ENCODE data around the gene CRABP2.

CRABP2 gene

DNA sequence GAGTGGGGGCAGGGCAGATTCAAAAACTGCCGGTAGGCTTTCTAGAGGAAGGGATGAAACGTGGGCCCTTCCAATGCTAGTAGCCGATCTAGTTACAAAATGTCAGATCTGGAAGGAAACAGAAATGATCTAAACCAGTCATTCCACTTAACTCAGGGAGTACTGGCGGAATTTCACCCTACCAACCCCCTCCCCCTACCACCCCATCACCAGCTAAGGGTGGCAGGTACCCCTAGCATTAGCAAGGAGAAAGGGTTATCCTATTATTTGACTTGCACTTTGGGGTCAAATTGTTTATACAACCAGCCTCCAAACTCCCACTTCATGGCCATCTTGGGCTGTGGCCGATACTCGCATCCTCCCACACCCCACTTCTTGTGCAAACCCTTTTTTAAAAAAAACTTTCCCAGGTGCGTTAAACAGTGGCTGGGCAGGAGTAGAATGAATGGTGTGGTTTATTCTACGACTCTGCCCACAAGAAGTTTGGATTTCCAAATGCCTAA, 36.1 kb upstream of the CRABP2 start:
- no peak for DNase-seq

DNA sequence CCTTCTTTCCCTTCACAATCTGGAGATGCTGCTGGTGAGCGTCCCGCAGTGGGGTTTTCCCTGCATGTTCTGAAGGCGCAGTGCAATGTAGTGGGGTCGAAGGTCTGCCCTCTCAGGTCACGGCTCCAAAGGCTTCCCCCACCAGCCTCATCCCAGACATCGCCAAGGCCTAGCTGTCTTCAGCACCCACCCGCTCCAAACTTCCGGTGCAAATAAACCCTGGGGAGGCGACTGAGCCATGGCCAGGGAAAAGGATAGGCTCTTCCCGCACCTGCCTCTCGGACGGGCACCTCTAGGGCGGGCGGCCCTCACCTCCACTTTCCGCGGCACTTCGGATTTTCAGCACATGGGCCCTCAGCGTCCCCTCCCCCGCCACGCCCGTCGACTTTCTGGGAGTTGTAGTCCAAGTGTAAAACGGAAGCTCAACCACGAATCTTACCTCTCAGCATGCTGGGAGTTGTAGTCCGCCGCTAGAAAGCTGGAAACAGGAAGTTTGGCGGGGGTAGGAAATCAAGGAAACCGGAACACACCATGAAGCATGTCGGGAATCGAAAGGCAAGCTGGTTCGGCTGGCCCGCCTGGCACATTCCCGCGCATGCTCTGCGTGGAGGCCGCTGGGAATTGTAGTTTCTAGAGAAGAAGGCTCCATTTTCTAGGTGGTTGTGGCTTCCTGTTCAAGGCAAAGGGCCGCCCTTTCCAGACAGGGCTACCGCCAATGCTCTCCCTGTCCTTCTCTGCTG, 35.5 kb upstream of the CRABP2 start, which contains the start of gene MRPL24:
Gene MRPL24 (minus strand): TSS at position 348 of the 740 bp plus-strand sequence. CDS start 2,384 bp downstream, outside the sequence.
- peak; percentile 100 for DNase-seq

DNA sequence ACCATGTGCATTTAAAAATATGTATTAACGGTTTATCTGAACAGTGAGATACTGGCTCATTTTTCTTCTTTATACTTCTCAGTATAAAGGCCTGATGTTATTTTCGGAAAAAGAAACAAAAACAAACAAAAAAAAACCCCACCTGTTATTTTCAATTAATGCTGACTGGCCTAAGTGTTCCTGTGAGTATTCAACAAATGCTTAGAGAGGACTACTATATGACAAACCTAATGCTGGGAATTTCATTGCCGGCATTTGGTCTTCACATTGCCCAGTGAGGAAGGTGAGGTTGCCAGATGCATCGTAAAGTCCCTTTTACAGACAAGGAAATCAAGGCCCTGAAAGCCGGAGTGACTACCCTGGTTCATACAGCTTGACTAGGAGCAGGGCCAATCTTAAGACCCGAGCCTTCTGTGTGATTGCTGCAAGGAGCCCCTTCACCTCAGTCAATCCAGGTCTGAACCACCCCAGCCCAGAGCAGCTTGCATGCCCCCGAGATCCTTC, 34.9 kb upstream of the CRABP2 start:
- DNase-seq = no peak

DNA sequence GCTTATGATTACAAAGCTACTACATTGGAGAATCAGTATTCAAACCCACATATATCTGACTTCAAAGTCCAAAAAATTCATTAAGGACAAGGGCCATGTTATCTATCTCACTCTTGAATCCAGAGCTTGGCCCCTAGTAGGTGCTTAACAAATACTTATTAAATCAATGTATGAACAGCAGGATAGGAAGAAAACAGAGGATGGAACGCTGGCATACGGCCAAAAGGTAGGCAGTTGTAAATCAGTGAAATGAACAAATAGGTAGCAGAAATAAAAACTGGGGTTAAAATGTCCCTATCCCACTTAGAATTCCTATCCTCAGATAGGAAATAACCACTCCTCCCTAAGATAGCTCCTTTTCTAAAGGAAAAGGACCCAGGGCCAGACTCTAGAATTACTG, 33.5 kb upstream of the CRABP2 start:
- no peak for DNase-seq

DNA sequence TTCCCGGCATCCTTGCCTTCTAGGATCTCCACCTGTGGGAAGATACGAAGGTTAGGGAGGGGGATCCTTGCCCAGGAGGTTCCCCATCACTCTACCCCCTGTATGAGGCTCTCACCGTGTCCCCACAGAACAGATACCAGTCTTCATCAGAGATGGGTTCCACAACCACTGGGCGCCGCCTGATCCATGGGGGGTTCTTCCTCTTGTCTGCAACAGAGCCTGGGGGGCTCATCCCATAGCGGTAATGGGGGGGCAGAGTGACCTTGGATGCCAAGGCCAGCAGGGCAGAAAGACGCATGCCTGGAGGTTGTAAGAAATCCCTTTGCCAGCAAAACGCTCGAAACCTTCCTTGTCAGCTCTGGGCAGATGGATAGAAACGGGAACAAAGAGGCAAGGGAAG, 33.0 kb upstream of the CRABP2 start:
- no peak for DNase-seq

DNA sequence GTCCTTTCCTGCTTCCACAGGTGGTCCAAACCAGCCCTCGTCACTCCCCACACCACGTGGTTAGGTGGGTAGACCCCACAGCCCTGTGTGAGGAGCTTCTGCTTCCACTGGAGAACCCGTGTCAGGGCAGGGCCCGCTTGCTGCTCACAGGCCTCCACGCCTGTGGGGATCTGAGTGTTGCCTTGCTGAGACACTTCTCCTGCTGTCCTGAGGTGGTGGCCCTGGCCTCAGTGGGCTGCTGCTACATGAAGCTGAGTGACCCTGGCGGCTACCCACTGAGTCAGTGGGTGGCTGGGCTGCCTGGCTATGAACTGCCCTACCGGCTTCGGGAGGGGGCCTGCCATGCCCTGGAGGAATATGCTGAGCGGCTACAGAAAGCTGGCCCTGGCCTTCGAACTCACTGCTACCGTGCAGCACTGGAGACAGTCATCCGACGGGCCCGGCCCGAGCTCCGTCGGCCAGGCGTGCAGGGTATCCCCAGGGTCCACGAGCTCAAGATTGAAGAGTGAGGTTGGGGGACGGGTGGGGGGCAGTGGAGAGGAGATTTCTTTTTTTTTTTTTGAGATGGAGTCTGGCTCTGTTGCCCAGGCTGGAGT, 28.7 kb upstream of the CRABP2 start:
- DNase-seq = no peak

DNA sequence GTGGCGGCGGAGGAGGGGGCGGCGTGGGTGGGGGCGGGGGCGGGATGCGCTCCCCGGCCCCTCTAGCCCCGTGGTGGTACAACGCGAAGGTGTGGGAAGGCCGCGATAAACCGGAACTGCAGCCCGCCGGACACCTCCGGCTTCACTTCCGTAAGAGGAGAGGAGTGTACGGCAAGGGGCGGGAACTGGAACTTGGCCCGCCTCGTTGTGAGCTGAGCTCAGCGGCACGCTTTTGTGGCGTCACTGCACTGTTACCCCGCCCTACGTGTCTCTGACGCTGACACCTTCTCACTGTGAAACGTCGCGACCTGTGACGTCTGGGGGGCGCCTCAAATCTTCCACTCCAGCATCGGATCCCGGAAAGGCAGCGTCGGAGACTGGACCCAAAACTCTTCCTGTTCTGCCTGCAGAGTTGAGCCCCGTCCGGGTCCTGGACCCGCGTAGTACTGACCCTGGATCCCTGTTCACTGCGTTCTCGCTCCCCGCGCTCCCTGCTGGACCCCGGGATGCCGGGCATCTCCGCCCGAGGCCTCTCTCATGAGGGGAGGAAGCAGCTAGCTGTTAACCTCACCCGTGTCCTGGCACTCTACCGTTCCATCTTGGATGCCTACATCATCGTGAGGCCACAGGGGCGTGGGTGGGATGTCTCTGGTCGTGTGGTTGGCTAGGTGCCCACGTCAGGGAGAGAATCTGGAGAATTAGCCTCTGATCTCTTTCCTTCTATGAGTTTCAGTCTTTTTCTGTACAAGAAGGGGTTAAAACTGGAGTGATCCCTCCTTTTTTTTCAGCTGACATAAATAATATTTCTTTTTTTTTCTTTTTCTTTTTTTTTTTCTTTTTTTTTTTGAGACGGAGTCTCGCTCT, 23.4 kb upstream of the CRABP2 start, which contains the start of gene ISG20L2:
Gene ISG20L2 (minus strand): TSS at position 168 of the 864 bp plus-strand sequence. CDS start 1,114 bp downstream, outside the sequence.
- peak; percentile 99 for DNase-seq

DNA sequence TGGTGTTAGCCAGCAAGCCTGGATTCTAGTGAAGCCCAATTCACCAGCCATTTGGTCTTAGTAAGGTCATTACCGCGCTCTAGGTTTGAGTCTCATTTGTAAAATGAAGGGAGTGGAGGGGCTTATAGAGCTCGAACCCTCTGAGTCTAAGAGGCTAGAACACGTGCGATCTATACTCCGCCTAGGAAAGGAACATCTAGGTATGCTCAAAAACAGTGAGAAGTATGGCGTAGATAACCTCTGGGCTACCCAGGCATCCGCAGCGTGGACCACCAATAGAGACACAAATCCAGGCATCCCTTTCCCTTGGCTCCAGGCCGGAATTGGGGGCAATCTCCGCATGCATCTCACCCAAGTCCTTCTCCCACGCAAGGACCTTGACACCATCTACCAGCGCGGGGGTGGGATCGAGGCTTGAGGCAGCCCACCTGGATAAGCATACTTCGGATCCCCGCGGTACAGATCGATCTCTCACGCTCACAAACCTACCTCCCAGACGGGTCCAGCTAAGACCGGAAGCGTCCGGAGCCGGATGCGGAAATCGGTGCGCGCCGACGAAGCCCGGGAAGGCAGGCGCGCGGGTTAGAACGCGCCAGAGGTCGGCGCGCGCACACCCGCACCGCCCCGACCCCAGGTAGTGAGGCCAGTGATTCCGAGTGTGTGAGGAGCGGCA, 22.7 kb upstream of the CRABP2 start, which contains the start of gene METTL25B:
Gene METTL25B (plus strand): TSS at position 544 of the 673 bp plus-strand sequence. CDS start 636 bp downstream, outside the sequence.
- DNase-seq = peak; percentile 95

DNA sequence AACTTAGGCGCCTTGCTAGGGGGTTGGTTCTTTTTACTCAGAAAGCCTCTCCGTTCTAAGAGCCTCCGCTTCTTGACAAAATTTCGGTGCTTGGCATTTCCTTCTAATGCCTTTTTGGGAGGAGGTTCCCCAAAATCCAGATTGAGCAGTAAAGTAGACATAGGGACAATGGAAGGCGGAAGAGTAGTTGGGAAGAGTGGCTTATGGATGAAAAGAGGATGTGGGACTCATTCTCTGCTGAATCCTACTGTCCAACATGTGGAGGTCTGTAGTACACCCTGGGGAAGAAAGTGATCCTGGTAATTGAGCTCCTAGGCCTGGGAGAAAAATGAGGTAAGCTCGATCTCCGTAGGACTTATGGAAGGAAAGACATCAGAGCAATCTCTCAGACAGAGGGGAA, 22.1 kb upstream of the CRABP2 start:
- no peak for DNase-seq

DNA sequence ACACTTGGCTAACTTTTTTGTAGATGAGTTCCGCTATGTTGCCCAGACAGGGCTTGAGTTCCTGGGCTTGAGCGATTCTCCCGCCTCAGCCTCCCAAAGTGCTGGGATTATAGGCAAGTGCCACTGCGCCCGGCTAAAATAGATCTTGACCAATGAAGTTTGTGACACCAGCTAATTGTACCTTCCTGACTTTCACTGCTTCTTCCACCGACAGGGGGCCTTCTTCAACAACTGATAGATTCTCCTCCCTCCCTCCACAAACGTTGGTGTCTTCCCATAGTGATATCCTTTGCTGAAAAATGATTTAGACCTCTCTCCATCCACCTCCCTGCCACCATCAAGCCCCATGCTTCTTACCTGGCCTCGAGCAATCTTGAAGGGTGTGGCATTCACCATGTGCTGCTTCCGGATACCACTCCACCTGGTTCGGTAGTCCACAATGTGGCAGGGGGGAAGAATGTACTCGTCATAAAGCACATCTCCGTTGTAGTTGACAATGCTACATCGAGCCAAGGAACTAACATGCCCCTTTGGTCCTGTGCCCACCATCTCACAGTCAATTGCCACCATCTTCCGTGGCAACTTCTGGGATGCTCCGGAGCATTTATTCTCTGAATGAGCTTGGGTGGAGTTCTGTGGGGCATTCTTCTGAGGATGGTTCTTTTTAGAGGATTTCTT, 21.3 kb upstream of the CRABP2 start:
- peak; percentile 91 for DNase-seq

DNA sequence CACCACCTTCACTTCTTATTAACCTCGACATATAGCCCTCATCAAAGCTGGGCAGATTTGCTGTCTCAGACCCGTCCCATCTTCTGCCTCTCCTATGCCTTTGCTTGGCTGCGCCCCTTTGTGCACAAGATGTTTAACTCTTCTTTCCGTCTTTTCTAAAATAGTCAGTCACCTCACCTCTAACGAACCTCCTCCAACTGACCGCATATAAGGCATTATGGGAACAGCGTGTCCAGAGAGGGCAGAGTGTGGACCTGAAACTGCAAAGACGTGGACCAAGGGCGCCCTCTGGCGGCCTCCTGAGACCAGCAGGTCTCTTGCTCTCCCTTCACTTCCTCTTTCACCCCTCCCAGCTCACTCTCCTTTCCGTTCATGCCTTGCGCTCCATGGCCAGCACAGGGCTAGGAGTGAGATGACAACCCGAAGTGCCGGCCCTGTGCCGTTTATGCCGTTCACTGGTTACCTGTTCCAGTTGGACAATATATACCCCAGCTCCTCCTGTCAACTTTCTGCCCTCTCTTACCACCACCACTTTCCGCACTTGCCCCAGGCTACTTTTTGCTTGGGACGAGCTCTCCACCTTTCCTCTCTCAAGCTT, 20.4 kb upstream of the CRABP2 start:
- DNase-seq = peak; percentile 97

DNA sequence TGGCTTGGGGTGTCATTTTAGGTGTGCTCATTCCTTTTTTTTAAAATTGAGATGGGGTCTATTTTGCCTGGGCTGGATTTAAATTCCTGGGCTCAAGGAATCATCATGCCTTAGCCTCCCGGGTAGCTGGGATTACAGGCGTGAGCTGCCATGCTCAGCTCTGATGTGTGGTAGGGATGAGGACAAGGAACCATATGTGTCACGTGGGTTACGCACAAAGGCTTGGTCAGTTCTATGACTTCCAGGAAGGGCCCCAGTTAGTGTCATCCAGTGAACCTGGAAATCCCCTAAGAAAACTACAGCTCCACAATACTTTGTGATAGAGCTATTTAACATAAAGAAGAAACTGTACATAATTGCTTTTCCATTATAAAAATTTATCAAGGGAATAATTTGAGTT, 16.2 kb upstream of the CRABP2 start:
- DNase-seq = no peak

DNA sequence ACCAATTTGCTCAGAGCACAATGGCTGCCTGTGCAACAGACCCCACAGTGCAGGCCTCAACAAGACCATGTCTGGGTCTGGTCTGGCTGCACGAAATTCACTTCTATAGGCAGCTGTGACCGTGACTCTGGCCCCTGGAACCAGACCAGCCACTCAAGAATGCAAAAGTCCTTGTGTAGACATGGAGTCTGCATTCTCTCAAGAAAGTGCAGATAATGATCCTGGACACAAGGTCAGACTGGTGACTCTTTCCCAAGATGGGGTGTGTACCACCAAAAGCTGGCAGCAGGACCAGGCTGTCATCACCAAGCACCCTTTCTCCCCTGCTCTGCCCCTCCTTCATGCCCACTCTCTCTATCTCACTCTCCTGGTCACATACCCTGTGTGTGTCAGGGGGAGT, 15.7 kb upstream of the CRABP2 start:
- DNase-seq = no peak

DNA sequence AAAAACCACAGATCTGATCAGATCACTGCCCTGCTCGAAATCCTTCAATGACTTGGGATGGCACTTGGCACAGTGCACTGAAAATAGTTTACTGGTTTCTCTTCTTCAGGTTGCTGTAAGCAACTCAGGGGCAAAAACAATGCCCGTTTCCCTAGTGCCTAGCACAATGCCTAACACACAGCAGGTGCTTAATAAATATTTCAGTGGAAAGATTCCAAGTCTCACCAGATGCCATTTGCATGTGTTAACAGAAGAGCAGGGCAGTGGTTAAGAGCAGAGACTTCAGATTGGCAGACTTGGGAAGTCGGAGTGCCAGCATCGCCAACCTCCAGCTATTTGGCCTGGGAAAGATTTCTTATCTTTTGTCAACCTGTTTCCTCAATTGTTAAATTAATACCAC, 12.0 kb upstream of the CRABP2 start:
- no peak for DNase-seq

DNA sequence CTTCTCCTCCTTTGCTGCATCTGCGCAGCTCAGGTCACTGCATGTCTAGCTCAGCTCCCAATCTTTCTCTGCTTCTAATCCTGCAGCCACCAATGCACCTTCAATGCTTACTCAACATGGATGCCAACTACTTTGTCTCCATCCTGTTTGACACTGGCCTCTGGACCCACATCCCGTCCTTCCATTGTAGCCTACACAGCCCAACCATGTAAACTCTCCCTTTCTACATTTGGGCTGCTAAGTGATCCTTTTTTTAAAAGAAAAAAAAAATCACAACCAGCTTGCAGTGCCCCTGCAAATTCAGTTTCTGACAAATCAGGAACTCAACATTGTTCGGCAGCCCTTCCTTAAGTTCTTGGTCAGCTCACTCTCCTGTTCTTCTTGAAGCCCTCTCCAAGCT, 9.4 kb upstream of the CRABP2 start:
- DNase-seq = no peak

DNA sequence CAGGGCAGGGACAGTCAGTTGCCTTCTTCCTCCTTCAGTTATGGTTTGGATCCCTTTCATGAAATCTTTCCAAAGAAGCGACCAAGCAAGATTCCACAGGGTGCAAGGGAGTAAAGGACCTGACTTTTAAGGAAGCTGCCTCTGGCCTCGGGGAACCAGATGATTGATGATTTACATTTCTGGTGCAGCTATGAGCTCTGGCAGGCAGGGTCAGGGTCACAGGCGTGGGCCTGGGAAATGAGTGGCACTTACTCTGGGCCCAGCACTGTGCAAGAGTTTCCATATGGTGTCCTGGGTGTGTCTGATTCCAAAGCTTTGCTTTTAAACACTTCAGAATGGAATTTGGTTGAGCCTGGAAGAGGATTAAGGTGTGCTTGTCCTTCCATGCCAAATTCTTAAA, 7.2 kb upstream of the CRABP2 start:
- no peak for DNase-seq

DNA sequence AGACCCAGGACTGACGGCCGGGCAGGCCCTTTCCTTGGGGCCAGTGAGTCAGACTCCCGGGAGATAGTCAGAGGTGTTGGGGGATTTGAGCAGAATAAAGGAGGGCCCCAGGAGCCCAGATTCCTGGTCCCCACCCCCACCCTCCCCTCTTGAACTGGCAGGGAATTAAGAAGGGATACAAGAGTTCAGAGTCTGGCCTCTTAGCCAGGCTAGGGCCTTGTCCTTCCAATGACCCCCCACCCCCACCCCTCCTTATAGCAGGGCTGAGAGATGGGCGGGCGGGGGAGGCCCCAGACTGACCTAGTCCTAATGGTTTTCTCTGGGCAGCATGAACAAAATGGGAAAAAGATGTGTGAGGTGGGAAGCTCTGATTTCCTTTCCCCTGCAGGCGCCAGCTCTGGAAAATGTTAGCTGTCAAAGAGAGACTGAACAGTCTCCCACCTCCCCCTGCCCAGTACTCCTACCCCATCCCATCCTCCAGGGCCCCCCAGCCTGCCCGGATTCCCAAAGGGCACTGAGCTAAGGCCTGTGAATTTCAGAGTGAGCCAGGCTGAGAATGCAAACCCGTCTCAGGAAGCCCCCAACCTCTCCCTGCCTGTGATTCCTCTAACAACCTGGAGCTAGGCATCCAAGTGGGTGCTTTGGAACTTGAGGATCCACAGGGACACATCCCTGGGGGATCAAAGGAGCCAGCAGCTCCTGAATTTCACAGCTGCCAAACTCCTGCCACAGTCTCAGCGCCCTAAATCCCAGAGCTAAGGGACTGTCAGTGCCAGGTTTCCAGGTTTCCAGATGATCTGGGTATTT, 5.8 kb upstream of the CRABP2 start:
- DNase-seq = no peak

DNA sequence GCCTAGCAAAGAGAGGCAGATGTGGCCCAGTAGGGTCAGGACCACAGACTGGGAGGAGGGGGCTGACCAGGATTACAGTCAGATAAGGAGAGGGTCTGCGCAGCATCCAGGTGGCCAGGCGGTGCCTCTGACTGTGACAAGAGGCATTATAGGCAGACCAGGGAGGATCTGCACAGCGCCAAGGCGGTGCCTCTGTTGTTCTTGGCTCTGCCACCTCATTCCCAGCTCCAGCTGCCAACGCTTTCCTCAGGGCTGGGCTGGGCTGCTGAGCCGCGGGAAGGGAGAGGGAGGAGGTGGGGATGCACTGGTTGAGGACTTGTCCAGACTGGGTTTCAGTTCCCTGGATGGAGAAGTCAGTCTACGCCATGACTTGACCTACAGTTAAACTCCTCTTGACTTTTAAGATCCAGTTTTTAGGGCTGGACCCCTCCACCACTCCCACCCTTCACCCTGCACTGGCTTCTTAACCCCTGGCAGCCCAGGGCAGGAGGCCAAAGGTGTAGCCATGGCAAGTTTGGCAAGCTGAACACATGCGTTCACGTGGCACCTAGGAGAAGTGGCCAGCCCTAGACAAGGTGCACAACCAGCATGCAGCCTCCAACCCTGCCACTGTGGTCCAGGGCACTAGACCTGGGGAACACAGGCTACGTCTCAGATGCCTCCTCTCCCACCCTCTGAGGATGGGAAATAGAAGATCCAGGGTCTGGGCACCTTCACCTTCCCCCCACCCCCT, 4.5 kb upstream of the CRABP2 start:
- DNase-seq = no peak

DNA sequence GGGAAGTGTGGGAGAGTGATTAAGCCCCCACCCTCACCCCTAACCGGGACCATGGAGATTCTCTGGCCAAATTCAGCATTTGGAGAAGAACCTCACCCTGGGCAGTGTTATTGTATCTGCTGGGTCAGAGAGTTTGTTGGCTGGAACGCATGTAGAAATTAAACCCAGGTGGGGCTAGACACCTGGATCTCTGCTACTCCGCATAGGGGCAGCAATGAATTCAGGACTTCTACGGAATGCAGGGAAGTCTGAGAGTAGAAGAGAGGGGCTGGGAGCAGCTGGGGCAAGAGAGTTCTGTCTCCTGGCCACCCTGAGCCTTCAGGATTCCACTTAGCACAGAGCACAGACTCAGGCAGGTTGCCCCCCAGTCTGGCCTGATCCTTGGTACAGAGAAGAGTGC, 3.6 kb upstream of the CRABP2 start:
- no peak for DNase-seq

DNA sequence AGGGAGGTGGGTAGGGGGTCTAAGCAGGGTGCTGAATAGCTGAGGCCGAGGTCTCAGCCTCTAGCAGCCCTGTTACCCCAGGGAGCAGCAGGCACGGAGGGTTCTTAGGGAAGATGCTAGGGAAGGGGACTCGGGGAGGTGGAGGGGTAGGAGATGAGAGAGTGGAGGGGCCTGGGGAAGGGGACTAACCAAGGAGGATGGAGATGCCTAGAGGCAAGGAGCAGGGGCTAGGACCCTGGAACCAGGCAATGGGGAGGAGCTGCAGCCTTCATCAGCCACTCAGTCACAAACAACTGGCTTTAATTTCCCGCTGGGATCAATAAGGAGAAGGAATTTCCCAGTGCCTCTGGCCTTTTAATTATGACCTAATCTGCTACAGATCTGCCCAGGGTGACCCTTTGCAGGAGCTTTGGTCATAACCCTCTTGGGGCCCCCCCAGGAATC, 2.9 kb upstream of the CRABP2 start:
- no peak for DNase-seq

Measured in OCI-M1 (cell line).